Vagina (tissue), 2 donors: ENCODE data around the gene SORCS2.

ENCODE experiments used
- CTCF ChIP-seq, 3 experiments: fragments of 450-650 bp in 2 of 3; fragments of 200-600 bp in 1 of 3; sonication (generic) in 1 of 3; IDR thresholded peaks; one replicate each; pipeline ENCODE4 v1.5.1; 2017 to 2019; ENCODE audit warnings: antibody characterized with exemption in 3 of 3, mild to moderate bottlenecking in 2 of 3, moderate library complexity in 2 of 3
- POLR2A ChIP-seq, 2 donors: fragments of 450-650 bp; IDR thresholded peaks; one replicate each; pipeline ENCODE4 v1.6.1; 2017; ENCODE audit warnings: antibody characterized with exemption in 2 of 2, mild to moderate bottlenecking in 2 of 2, moderate library complexity in 2 of 2
- POLR2AphosphoS5 ChIP-seq, 2 donors: sonication (generic); formaldehyde crosslinking; IDR thresholded peaks; one replicate each; pipeline ENCODE4 v1.9.0; 2017; ENCODE audit warnings: antibody characterized with exemption in 2 of 2, mild to moderate bottlenecking in 2 of 2, low read depth in 1 of 2; ENCODE audit not compliant: insufficient read depth in 1 of 2

DNA sequence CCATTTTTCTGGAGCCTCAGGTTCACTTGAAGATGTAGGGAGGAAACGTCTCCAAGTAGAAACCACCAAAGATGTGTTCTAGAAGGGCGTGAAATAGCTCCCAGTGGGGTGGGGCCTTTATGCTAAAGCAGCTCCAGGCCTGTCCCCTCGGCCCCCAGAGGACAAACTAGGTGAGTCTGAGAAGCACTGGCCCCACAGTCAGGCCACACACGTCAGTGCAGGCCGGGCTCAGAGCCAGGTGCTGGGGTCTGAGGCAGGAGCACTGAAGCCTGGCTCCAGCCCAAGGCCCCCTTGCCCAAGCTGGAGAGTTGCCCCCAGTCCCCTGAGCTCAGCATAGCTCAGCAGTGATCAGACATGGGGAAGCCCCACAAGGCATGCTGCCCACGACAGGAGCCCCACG lies 337.7 kb downstream of the SORCS2 start:
- no peak for TF ChIP-seq CTCF (IDR thresholded peaks at IDR 0.05)
- no peak for TF ChIP-seq POLR2A (IDR thresholded peaks at IDR 0.05)
- TF ChIP-seq POLR2AphosphoS5 (IDR thresholded peaks at IDR 0.05; ENCODE audit: insufficient read depth in 1 of 2, low read depth in 1 of 2): no peak
